PC-9 (cell line): ENCODE data around the gene MT1E. TPM values are rescaled to one million over a fixed set of nuclear protein-coding genes. Genes with fewer than 3 reads are reported as not detected.

Source experiments
- BruUV-seq: library from RNA; stranded (reverse); fragments of 400-500 nt; replicated peaks from 2 replicates; lab custom pipeline; 2021; lab: Mats Ljungman, UMichigan
- CTCF ChIA-PET: fragments of 300-600 bp; sonication (Branson Sonifier 250); formaldehyde crosslinking; loops from one replicate; lab custom pipeline; 2022; ENCODE audit warnings: antibody characterized with exemption; lab: Charles Lee
- POLR2A ChIA-PET: fragments of 300-600 bp; sonication (Branson Sonifier 250); formaldehyde crosslinking; loops from one replicate; lab custom pipeline; 2022; ENCODE audit warnings: antibody characterized with exemption; ENCODE audit not compliant: unreplicated experiment; lab: Charles Lee
- DNase-seq, 2 experiments: peaks; one replicate each; pipeline versions ENCODE4 v3.0.0 to v3.0.0-alpha.2; 2015 to 2022; ENCODE audit warnings: mixed read lengths in 1 of 2
- H2AFZ ChIP-seq: fragments of 200-600 bp; sonication (generic); 2 replicates; pipeline ENCODE4 v1.8.1; 2017; ENCODE audit warnings: antibody characterized with exemption
- H3F3A ChIP-seq: fragments of 200-600 bp; sonication (generic); 2 replicates; pipeline ENCODE4 v1.8.1; 2017; ENCODE audit warnings: antibody characterized with exemption, mild to moderate bottlenecking, low read depth; ENCODE audit not compliant: insufficient read depth
- H3K27ac ChIP-seq: fragments of 200-600 bp; sonication (generic); 2 replicates; pipeline ENCODE4 v1.6.1; 2016; ENCODE audit warnings: mixed run types
- H3K27me3 ChIP-seq: fragments of 200-600 bp; sonication (generic); 2 replicates; pipeline ENCODE4 v1.6.1; 2016; ENCODE audit warnings: low read depth, mixed run types; ENCODE audit not compliant: insufficient read depth
- H3K36me3 ChIP-seq: fragments of 200-600 bp; sonication (generic); 2 replicates; pipeline ENCODE4 v1.6.1; 2016; ENCODE audit warnings: low read depth, mixed run types
- H3K4me1 ChIP-seq: fragments of 200-600 bp; sonication (generic); replicated peaks from 2 replicates; pipeline ENCODE4 v1.6.1; 2016; ENCODE audit warnings: mixed run types; ENCODE audit not compliant: insufficient read depth
- H3K4me2 ChIP-seq: fragments of 200-600 bp; sonication (generic); 2 replicates; pipeline ENCODE4 v1.6.1; 2017; ENCODE audit warnings: mixed run types
- H3K4me3 ChIP-seq: fragments of 200-600 bp; sonication (generic); 2 replicates; pipeline ENCODE4 v1.6.1; 2016; ENCODE audit warnings: mixed run types
- H3K79me2 ChIP-seq: fragments of 200-600 bp; sonication (generic); 2 replicates; pipeline ENCODE4 v1.6.1; 2017; ENCODE audit warnings: low read depth, mixed run types
- H3K9me2 ChIP-seq: fragments of 200-600 bp; sonication (generic); 2 replicates; pipeline ENCODE4 v1.8.1; 2017; ENCODE audit warnings: mild to moderate bottlenecking; ENCODE audit not compliant: insufficient read depth
- H3K9me3 ChIP-seq: fragments of 200-600 bp; sonication (generic); 2 replicates; pipeline ENCODE4 v1.8.1; 2016; ENCODE audit warnings: low read depth; ENCODE audit not compliant: insufficient read depth
- H4K20me1 ChIP-seq: fragments of 200-600 bp; sonication (generic); 2 replicates; pipeline ENCODE4 v1.8.1; 2017; ENCODE audit not compliant: insufficient read depth
- EZH2 ChIP-seq: fragments of 200-600 bp; sonication (generic); IDR thresholded peaks from 2 replicates; pipeline ENCODE4 v1.8.0; 2017; ENCODE audit warnings: antibody characterized with exemption, low read depth
- intact Hi-C: fragments of 100-400 bp; cut with micrococcal nuclease; formaldehyde crosslinking; loops from one replicate; pipeline ENCODE4 v1.10.0; 2022; ENCODE audit not compliant: unreplicated experiment
- total RNA-seq: library from RNA; stranded (reverse); gene quantifications from 2 replicates; pipeline ENCODE4 v1.2.3, GENCODE V29; 2021
- TF ChIP-seq, protein P1 (sequence below): fragments of 200-600 bp; sonication (generic); conservative IDR thresholded peaks from 2 replicates; pipeline ENCODE4 v1.6.1; 2017; ENCODE audit warnings: mixed run types, antibody characterized with exemption, mild to moderate bottlenecking, moderate library complexity

Gene MT1E
- total RNA-seq, 1 experiment from 2014 or later = 22.0 TPM

- peak in 1 of 2 experiments; percentile 48 for DNase-seq
- H3F3A ChIP-seq = no peaks in the 10 kb centered on the region
- no peak within 1 kb of the TSS for H3K4me3 ChIP-seq
- intact Hi-C loops = no loop called here
- no peak within 1 kb of the TSS for H3K4me2 ChIP-seq
- H3K27me3 ChIP-seq = no peaks in the 10 kb centered on the region; the same call in 1 of the 2 replicates
- H3K9me2 ChIP-seq = no peaks in the 10 kb centered on the region
- no peak within 1 kb of the TSS for H2AFZ ChIP-seq
- TF ChIP-seq, protein P1, sequence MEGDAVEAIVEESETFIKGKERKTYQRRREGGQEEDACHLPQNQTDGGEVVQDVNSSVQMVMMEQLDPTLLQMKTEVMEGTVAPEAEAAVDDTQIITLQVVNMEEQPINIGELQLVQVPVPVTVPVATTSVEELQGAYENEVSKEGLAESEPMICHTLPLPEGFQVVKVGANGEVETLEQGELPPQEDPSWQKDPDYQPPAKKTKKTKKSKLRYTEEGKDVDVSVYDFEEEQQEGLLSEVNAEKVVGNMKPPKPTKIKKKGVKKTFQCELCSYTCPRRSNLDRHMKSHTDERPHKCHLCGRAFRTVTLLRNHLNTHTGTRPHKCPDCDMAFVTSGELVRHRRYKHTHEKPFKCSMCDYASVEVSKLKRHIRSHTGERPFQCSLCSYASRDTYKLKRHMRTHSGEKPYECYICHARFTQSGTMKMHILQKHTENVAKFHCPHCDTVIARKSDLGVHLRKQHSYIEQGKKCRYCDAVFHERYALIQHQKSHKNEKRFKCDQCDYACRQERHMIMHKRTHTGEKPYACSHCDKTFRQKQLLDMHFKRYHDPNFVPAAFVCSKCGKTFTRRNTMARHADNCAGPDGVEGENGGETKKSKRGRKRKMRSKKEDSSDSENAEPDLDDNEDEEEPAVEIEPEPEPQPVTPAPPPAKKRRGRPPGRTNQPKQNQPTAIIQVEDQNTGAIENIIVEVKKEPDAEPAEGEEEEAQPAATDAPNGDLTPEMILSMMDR = no peak
- ChIA-PET CTCF (no interaction called here), POLR2A (no interaction called here)
- no peaks in the 10 kb centered on the region for H3K79me2 ChIP-seq
- BruUV-seq = no TSS peak
- H3K9me3 ChIP-seq = no peaks in the 10 kb centered on the region
- no peak within 1 kb of the TSS for H3K27ac ChIP-seq
- H4K20me1 ChIP-seq = no peaks in the 10 kb centered on the region
- no peaks in the 10 kb centered on the region for H3K36me3 ChIP-seq
- H3K4me1 ChIP-seq = no peaks in the 10 kb centered on the region
Measured at GRCh38 chr16:56589141-56590039, 36.2 kb upstream of the MT1E start, which contains the start of gene MT3. Gene MT3 (plus strand): TSS chr16:56589528. CDS start chr16:56589591, 63 bp downstream.

GRCh38 chr16:56591377-56592060 is 34.1 kb upstream of the MT1E start:
- H3K9me2 ChIP-seq = no peaks in the 10 kb centered on the region
- H3K4me1 ChIP-seq = no peaks in the 10 kb centered on the region
- H3K9me3 ChIP-seq = no peaks in the 10 kb centered on the region
- H3K4me3 ChIP-seq = no peak overlapping the region
- no peaks in the 10 kb centered on the region for H3K36me3 ChIP-seq
- BruUV-seq = no TSS peak
- no peaks in the 10 kb centered on the region for H3K79me2 ChIP-seq
- CTCF ChIA-PET = interaction anchor here (0.7 to 1.0 kb wide), 2 partner anchors 12 to 24 kb away, joined by 3 to 4 read pairs; no protein-coding TSS in a partner anchor
- TF ChIP-seq EZH2 = no peak
- TF ChIP-seq, protein P1 = no peak
- no peaks in the 10 kb centered on the region; the same call in 1 of the 2 replicates for H3K27me3 ChIP-seq
- no peaks in the 10 kb centered on the region for H3F3A ChIP-seq
- no peak for DNase-seq
- POLR2A ChIA-PET = no interaction called here
- H4K20me1 ChIP-seq = no peaks in the 10 kb centered on the region
- H2AFZ ChIP-seq = no peak overlapping the region
- intact Hi-C loops = no loop called here
- no peak overlapping the region for H3K27ac ChIP-seq
- H3K4me2 ChIP-seq = no peak overlapping the region

DNA sequence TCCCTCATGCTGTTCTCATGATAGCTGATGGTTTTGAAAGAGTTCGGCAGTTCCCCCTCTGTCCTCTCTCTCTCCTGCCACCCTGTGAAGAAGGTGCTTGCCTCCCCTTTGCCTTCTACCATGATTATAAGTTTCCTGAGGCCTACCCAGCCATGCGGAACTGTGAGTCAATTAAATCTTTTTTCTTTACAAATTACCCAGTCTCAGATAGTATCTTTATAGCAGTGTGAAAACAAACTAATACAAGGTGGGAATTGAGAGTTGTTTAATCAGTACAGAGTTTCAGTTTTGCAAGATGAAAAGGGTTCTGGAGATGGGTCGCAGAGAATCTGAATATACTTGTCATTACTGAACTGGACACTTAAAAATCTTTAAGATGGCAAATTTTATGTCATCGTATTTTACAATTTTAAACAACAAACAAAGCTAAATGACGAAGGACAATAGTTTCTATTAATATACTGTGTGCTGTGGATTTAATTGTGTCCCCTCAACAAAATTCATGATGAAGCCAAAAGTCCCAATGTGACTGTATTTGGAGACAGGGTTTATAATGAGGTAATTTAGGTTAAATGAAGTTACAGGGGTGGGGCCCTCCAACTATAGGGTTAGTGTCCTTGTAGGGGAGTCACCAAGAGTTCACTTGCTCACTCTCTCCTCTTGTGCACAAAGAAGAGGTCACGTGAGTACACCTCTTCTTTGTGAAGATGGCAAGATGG is 31.8 kb upstream of the MT1E start:
- TF ChIP-seq EZH2 = no peak
- TF ChIP-seq, protein P1 = no peak
- POLR2A ChIA-PET = no interaction called here
- CTCF ChIA-PET = no interaction called here
- H2AFZ ChIP-seq = no peak overlapping the region
- H3F3A ChIP-seq = no peaks in the 10 kb centered on the region
- H3K4me1 ChIP-seq = no peaks in the 10 kb centered on the region
- no peaks in the 10 kb centered on the region for H4K20me1 ChIP-seq
- no peaks in the 10 kb centered on the region for H3K9me3 ChIP-seq
- no peaks in the 10 kb centered on the region; the same call in 1 of the 2 replicates for H3K27me3 ChIP-seq
- no peaks in the 10 kb centered on the region for H3K36me3 ChIP-seq
- no peak overlapping the region for H3K4me3 ChIP-seq
- no peak for DNase-seq
- intact Hi-C loops = no loop called here
- no peaks in the 10 kb centered on the region for H3K79me2 ChIP-seq
- no peaks in the 10 kb centered on the region for H3K9me2 ChIP-seq
- no peak overlapping the region for H3K27ac ChIP-seq
- no peak overlapping the region for H3K4me2 ChIP-seq
- no TSS peak for BruUV-seq
